Esophagus muscularis mucosa (tissue), 4 donors: ENCODE data around the gene TMC4.

Source experiments
- EP300 ChIP-seq: sonication (generic); formaldehyde crosslinking; IDR thresholded peaks from one replicate; pipeline ENCODE4 v1.6.1; 2017; ENCODE audit warnings: antibody characterized with exemption
- POLR2A ChIP-seq: fragments of 450-650 bp; IDR thresholded peaks from one replicate; pipeline ENCODE4 v1.6.1; 2017; ENCODE audit warnings: antibody characterized with exemption, moderate library complexity, mild to moderate bottlenecking, low read depth
- POLR2AphosphoS5 ChIP-seq, 2 donors: sonication (generic); formaldehyde crosslinking; IDR thresholded peaks; one replicate each; pipeline ENCODE4 v1.6.1; 2017; ENCODE audit warnings: antibody characterized with exemption in 2 of 2
- TF ChIP-seq, protein P1 (sequence below), 3 experiments: fragments of 200-600 bp in 2 of 3; fragments of 450-650 bp in 1 of 3; sonication (generic) in 2 of 3; IDR thresholded peaks; one replicate each; pipeline ENCODE4 v1.5.1; 2017 to 2019; ENCODE audit warnings: antibody characterized with exemption in 3 of 3, mild to moderate bottlenecking in 2 of 3, moderate library complexity in 1 of 3

DNA sequence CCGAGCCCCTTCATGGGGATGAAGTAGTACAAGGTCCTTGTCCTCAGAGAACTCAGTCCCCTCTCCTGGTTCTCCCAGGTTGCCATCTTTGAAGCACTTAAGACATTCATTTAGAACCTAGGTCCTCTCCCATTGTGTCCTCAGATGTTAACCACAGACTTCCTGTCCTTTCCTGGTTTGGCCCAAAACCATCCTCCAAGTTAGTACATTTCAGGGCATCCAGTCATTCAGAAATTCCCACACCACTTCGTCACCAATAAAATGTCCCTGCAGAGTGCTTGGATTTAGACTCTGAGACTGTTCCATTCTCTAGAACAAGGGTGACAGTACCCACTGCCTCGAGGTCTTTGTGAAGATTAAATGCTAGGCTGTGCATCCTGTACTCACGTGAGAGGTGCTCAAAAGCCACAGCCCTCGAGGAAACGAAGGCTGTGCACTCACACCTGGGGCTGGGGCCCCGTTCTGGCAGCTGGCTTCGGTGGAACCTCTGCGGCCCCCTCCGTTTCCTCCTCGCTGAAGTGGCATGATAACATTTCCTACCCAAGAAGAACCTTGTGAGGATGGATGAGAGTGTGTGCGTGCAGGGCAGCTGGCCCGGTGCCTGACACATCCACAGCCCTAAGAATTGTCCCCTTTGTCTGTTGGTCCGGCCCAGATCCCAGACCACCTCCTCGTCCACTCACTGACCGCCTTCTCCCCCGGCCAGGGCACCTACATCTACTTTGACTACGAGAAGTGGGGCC is 18.2 kb downstream of the TMC4 start:
- TF ChIP-seq POLR2AphosphoS5 (IDR thresholded peaks at IDR 0.05) (no peak), EP300 (no peak), POLR2A (no peak)
- TF ChIP-seq, protein P1, sequence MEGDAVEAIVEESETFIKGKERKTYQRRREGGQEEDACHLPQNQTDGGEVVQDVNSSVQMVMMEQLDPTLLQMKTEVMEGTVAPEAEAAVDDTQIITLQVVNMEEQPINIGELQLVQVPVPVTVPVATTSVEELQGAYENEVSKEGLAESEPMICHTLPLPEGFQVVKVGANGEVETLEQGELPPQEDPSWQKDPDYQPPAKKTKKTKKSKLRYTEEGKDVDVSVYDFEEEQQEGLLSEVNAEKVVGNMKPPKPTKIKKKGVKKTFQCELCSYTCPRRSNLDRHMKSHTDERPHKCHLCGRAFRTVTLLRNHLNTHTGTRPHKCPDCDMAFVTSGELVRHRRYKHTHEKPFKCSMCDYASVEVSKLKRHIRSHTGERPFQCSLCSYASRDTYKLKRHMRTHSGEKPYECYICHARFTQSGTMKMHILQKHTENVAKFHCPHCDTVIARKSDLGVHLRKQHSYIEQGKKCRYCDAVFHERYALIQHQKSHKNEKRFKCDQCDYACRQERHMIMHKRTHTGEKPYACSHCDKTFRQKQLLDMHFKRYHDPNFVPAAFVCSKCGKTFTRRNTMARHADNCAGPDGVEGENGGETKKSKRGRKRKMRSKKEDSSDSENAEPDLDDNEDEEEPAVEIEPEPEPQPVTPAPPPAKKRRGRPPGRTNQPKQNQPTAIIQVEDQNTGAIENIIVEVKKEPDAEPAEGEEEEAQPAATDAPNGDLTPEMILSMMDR (IDR thresholded peaks at IDR 0.05): no peak
